Measurements from ENCODE around the gene TMEM94. TPM values are rescaled to one million over a fixed set of nuclear protein-coding genes. Genes with fewer than 3 reads are reported as not detected.

TMEM94 gene
- total and polyA plus RNA-seq, 8 donors: 29.9 to 64.9 (median 39.3) TPM

DNA sequence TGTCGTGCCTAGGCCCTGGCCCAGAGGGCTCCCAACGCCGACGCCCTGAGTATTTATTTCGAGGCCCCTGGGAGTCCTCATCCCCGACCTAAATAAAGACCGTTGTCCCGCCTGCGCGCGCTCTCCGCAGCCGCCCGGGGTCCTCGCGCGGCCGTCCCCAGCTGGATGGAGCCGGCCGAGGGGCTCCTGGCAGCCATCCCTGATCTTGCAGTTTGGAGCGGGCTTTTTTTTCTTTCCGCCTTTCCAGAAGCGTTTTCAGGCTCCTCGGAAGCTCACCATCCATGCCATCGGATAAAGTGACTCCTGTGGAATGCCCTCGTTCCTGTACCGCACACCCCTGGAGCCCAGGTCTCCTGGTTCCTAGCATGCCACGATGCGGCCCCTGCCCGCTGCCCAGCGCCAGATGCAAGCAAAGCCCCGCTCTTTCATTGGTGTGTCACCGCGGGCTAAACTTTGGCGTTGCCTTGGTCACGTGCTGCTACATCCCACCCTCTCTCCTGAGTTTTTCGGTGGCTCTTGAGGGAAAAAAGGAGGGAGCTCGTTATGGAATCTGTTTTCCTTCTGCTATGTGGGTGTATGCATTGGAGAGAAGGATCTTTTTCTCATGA, 716 bp downstream of the TMEM94 start:
- DNase-seq (peak in 3 of 6 donors; percentile 13 to 65 (median 22)), ATAC-seq (peak; percentile 32 to 43 (median 39)), FAIRE-seq (no peak)
- TF ChIP-seq, protein P1, sequence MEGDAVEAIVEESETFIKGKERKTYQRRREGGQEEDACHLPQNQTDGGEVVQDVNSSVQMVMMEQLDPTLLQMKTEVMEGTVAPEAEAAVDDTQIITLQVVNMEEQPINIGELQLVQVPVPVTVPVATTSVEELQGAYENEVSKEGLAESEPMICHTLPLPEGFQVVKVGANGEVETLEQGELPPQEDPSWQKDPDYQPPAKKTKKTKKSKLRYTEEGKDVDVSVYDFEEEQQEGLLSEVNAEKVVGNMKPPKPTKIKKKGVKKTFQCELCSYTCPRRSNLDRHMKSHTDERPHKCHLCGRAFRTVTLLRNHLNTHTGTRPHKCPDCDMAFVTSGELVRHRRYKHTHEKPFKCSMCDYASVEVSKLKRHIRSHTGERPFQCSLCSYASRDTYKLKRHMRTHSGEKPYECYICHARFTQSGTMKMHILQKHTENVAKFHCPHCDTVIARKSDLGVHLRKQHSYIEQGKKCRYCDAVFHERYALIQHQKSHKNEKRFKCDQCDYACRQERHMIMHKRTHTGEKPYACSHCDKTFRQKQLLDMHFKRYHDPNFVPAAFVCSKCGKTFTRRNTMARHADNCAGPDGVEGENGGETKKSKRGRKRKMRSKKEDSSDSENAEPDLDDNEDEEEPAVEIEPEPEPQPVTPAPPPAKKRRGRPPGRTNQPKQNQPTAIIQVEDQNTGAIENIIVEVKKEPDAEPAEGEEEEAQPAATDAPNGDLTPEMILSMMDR (IDR thresholded peaks at IDR 0.05): no peak
- Histone ChIP-seq H3K4me3 (peak overlapping the region; percentile 80 to 94 (median 82)), H3K27me3 (no peaks in the 10 kb centered on the region), H3K27ac (peak overlapping the region; percentile 39 to 87 (median 77)), H3K4me1 (peaks cover 0 to 15% (median 4%) of the 10 kb centered on the region in 3 donors), H3K9me3 (no peaks in the 10 kb centered on the region), H3K36me3 (no peaks in the 10 kb centered on the region)
- WGBS, 2 donors: 1% methylated on average over 38 of the region's 38 CpGs
- intact Hi-C loops (cut with DNase I): no loop called here

DNA sequence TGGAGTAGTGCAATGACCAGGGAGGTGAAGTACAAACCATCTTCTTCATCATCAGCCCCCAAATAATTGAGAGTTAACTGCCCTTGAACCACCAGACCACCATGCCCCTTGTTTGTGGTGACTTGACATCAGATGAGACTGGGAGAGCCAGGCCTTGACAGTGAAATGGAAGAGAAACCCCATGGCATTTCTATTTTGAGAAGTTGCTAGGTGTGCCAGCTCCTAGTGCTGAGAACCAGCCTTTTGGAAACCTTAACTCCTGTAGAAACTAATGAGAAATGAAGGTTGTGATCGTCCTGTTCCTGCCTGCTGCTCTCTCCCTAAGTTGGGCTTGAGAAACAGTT, 2.8 kb downstream of the TMEM94 start:
- Histone ChIP-seq H3K4me3 (no peak overlapping the region), H3K36me3 (no peaks in the 10 kb centered on the region), H3K4me1 (peaks cover 0 to 15% (median 4%) of the 10 kb centered on the region in 3 donors), H3K9me3 (no peaks in the 10 kb centered on the region), H3K27ac (peak overlapping the region in 1 of 4 donors; percentile 7), H3K27me3 (no peaks in the 10 kb centered on the region)
- FAIRE-seq: no peak
- ATAC-seq: no peak
- 68 to 84% methylated on average over 1 of the region's 1 CpG for WGBS, 2 donors
- DNase-seq: no peak
- intact Hi-C loops (cut with DNase I): no loop called here
- TF ChIP-seq, protein P1 (IDR thresholded peaks at IDR 0.05): no peak

DNA sequence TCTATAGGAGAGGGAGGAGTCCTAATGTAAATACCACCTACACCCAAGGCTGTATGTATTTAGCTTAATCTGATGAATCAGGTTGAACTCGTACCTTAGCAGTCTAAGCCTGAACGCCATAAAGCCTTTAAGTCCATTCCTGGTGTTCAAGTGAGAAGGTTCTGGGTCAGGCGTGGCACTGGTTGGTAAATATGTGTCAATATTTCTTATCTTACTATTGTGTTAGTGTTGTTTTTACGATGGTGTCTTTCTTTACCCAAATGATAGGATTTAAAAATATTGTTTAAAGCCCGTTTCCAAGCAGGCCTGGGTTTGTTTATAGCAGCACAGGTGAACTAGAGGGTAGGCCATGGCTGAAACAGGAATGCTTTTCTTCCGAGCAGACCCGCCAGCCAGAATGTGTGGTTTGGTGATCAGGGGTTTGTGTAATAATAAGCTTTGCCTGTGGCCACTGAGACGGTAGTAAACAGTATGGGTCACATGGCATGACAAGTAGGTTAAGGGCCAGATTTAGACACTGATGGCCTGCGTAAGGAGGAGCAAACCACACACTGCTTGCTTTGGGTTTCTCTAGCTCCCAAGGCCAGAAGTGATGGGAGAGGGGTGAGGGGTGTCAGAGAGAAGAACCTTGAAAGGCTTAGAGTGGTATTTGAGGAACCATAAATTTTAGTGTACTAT, 3.3 kb downstream of the TMEM94 start:
- FAIRE-seq (no peak), DNase-seq (peak in 1 of 6 donors; percentile 23), ATAC-seq (peak in 1 of 4 donors; percentile 2)
- peak overlapping the region in 1 of 4 donors; percentile 7 for H3K27ac ChIP-seq
- no peaks in the 10 kb centered on the region for H3K9me3 ChIP-seq
- no peak overlapping the region for H3K4me3 ChIP-seq
- 72 to 76% methylated on average over 9 of the region's 9 CpGs for WGBS, 2 donors
- peaks cover 0 to 15% (median 4%) of the 10 kb centered on the region in 3 donors for H3K4me1 ChIP-seq
- H3K27me3 ChIP-seq: no peaks in the 10 kb centered on the region
- no peaks in the 10 kb centered on the region for H3K36me3 ChIP-seq
- TF ChIP-seq, protein P1 (IDR thresholded peaks at IDR 0.05): no peak
- intact Hi-C loops (cut with DNase I): no loop called here

DNA sequence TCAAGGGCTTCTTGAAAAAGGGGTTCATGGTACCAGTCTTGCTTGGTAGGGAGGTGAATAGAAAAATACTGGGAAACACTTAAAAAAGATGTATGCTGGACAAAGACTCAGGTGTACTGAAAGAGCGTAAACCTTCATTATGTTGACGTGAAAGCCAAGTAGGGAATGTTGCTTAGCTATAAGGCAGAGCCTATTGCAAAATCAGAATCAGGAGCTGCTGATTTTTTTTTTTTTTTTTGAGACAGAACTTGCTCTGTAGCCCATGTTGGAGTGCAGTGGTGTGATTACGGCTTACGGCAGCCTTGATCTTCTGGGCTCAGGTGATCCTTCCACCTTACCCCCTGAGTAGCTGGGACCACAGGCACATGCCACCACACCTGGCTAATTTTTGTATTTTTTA, 3.9 kb downstream of the TMEM94 start:
- intact Hi-C loops (cut with DNase I): no loop called here
- TF ChIP-seq, protein P1 (IDR thresholded peaks at IDR 0.05): no peak
- ATAC-seq (no peak), DNase-seq (no peak), FAIRE-seq (no peak)
- H3K4me3 ChIP-seq: no peak overlapping the region
- no peaks in the 10 kb centered on the region for H3K9me3 ChIP-seq
- H3K27ac ChIP-seq: no peak overlapping the region
- WGBS, 2 donors: 95% methylated on average over 4 of the region's 4 CpGs
- H3K27me3 ChIP-seq: no peaks in the 10 kb centered on the region
- no peaks in the 10 kb centered on the region for H3K36me3 ChIP-seq
- peaks cover 0 to 15% (median 4%) of the 10 kb centered on the region in 3 donors for H3K4me1 ChIP-seq

DNA sequence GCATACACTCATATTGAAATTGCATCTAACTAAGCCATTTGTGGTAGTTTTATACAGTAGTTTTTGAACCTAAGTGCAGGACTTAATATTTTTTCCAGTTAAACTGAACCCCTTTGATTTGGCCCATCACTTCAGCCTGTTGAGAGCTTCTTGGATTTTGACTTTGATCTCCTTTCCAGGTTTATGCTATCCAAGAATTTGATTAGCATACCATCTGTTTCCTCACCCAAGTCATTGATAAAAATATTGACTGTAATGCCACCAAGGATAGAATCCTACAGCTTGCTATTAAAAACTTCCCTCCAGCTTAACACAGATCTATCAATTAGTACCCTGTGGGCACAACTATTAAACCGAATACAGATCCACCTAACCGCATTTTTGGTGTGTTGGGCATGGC, 7.2 kb downstream of the TMEM94 start:
- H3K36me3 ChIP-seq: no peaks in the 10 kb centered on the region
- TF ChIP-seq, protein P1 (IDR thresholded peaks at IDR 0.05): no peak
- 82 to 90% methylated on average over 2 of the region's 2 CpGs for WGBS, 2 donors
- DNase-seq (no peak), FAIRE-seq (no peak), ATAC-seq (no peak)
- H3K4me3 ChIP-seq: no peak overlapping the region
- H3K9me3 ChIP-seq: no peaks in the 10 kb centered on the region
- H3K27ac ChIP-seq: no peak overlapping the region
- intact Hi-C loops (cut with DNase I): no loop called here
- no peaks in the 10 kb centered on the region for H3K27me3 ChIP-seq
- H3K4me1 ChIP-seq: no peaks in the 10 kb centered on the region
